Esophagus muscularis mucosa (tissue), 3 donors: ENCODE data around the gene OBSCN.

Experiments
- CTCF ChIP-seq, 3 experiments: fragments of 200-600 bp in 2 of 3; fragments of 450-650 bp in 1 of 3; sonication (generic) in 2 of 3; IDR thresholded peaks; one replicate each; pipeline ENCODE4 v1.5.1; 2017 to 2019; ENCODE audit warnings: antibody characterized with exemption in 3 of 3, mild to moderate bottlenecking in 2 of 3, moderate library complexity in 1 of 3
- POLR2A ChIP-seq: fragments of 450-650 bp; IDR thresholded peaks from one replicate; pipeline ENCODE4 v1.6.1; 2017; ENCODE audit warnings: antibody characterized with exemption, moderate library complexity, mild to moderate bottlenecking, low read depth

GRCh38 chr1:228226141-228226874 is 18.5 kb downstream of the OBSCN start:
- no peak for TF ChIP-seq CTCF (IDR thresholded peaks at IDR 0.05)
- TF ChIP-seq POLR2A, result no peak
